ENCODE measurements around the gene PSENEN. TPM values are rescaled to one million over a fixed set of nuclear protein-coding genes. Genes with fewer than 3 reads are reported as not detected.

Gene PSENEN
- total RNA-seq, 1 experiment from 2014 or later, result 70.2 TPM

DNA sequence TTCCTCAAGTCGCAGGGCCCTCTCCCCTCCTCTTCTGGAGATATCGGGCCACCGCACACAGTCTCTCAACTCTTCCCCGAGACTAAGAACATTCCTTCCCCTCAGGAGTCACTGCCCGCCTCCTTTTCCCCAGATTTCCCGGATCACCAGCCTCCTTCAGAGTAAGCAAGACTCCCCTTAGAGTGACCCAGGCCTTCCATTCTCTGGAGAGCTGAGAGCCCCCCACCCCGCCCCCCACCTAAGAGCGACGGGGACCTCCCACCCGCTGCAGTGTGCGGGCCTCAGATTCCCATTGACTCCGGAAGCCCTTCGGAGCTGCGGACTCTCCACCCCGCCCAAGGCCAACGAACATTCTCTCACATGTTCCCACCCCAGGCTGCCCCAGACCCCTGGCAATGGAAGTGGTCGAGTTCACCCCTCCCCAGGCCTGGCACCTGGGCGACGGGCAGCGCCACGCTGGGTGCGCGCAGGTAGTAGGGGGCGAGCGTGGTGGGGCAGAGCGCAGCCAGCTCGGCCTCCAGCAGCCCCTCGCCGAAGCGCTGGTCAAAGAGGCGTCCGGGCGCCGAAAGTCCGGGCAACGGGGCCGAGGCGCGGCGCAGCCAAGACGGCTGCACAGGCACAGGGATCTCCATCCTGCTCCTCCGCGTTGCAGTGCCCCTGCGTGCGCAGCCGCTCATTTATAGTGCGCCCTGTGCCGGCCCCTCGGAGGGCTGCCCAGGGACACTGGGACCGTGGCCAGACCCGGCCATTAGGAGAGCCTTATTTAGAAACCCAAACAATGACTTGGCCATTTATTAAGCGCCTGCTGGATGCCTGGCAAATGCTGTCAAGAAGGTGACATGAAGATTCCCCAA, 11.2 kb downstream of the PSENEN start, which contains the start of gene HSPB6:
Gene HSPB6 (minus strand): TSS at position 653 of the 854 bp plus-strand sequence. CDS start 21 bp downstream, at position 632.
- Histone ChIP-seq H3K9me3 (no peaks in the 10 kb centered on the region), H3K36me3 (ENCODE audit: control insufficient read depth, insufficient read depth, low read length) (no peaks in the 10 kb centered on the region), H3K27me3 (replicated peaks; ENCODE audit: control insufficient read depth, insufficient read depth, low read length) (no peaks in the 10 kb centered on the region), H3K4me1 (peaks cover 6% of the 10 kb centered on the region), H3K4me3 (ENCODE audit: low read depth, low read length) (peak within 1 kb of the TSS; percentile 68)
- Mint-ChIP-seq H3K9me3 (ENCODE audit: unreplicated experiment) (no peaks in the 10 kb centered on the region), H3K4me3 (ENCODE audit: unreplicated experiment) (peak within 1 kb of the TSS; percentile 88), H3K27ac (ENCODE audit: unreplicated experiment) (peak within 1 kb of the TSS; percentile 92), H3K36me3 (ENCODE audit: insufficient read depth, unreplicated experiment) (peaks cover 28% of the 10 kb centered on the region), H3K27me3 (ENCODE audit: insufficient read depth, unreplicated experiment) (no peaks in the 10 kb centered on the region), H3K4me1 (ENCODE audit: low read depth, unreplicated experiment) (peaks cover 6% of the 10 kb centered on the region)
- POLR2A ChIA-PET, result interaction anchor here (0.7 to 1.0 kb wide), 3 partner anchors 8 to 48 kb away, joined by 3 to 14 read pairs (median 12); partner anchors contain the start of genes LIN37, PSENEN and U2AF1L4
- TF ChIP-seq, protein P1, sequence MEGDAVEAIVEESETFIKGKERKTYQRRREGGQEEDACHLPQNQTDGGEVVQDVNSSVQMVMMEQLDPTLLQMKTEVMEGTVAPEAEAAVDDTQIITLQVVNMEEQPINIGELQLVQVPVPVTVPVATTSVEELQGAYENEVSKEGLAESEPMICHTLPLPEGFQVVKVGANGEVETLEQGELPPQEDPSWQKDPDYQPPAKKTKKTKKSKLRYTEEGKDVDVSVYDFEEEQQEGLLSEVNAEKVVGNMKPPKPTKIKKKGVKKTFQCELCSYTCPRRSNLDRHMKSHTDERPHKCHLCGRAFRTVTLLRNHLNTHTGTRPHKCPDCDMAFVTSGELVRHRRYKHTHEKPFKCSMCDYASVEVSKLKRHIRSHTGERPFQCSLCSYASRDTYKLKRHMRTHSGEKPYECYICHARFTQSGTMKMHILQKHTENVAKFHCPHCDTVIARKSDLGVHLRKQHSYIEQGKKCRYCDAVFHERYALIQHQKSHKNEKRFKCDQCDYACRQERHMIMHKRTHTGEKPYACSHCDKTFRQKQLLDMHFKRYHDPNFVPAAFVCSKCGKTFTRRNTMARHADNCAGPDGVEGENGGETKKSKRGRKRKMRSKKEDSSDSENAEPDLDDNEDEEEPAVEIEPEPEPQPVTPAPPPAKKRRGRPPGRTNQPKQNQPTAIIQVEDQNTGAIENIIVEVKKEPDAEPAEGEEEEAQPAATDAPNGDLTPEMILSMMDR (IDR thresholded peaks at IDR 0.05; ENCODE audit: insufficient read depth in 1 of 2, low read depth in 1 of 2, low read length in 1 of 2, severe bottlenecking in 1 of 2, unreplicated experiment in 1 of 2), result no peak
- intact Hi-C loops (cut with micrococcal nuclease; ENCODE audit: unreplicated experiment), result loop anchor here (2.0 to 5.0 kb wide), 2 partner anchors 109 to 298 kb away; partner anchors contain the start of genes COX6B1, THAP8 and WDR62
- DNase-seq, result no peak
- CTCF ChIA-PET, result no interaction called here
- no TSS peak for BruUV-seq (replicated peaks)

DNA sequence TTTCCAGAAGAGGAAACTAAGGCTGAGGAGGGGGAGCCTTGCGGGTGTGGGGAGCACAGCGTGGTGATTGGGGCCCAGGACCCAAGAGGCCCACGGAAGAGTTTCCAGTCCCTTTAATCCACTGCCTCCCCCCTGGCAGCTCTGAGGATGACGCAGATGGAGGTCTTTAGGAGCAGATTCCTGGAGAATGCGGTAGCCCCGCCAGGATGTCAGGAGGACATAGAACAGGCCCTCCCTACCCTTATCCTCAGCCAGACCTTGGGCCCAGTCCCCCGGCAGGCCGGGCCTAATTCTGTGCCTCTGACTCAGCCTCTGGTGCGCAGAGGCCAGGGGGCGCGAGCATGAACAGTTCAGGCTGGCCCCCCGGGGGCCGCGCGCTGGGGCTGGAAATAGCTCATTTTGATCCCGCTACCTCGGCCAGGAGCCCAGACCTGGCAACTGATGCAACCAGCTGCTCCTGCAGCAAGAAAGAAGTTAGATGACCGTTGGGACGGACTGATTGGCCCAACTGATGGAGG, 11.8 kb downstream of the PSENEN start:
- H3K4me3 ChIP-seq (ENCODE audit: low read depth, low read length), result peak overlapping the region; percentile 68
- TF ChIP-seq, protein P1 (IDR thresholded peaks at IDR 0.05; ENCODE audit: insufficient read depth in 1 of 2, low read depth in 1 of 2, low read length in 1 of 2, severe bottlenecking in 1 of 2, unreplicated experiment in 1 of 2), result no peak
- peak; percentile 50 to 61 for DNase-seq
- ChIA-PET CTCF (interaction anchor here (0.5 kb wide), 1 partner anchor 71 kb away, joined by 4 read pairs; no protein-coding TSS in a partner anchor), POLR2A (interaction anchor here (0.7 to 1.0 kb wide), 3 partner anchors 9 to 49 kb away, joined by 3 to 14 read pairs (median 12); partner anchors contain the start of genes LIN37, PSENEN and U2AF1L4)
- H3K4me3 Mint-ChIP-seq (ENCODE audit: unreplicated experiment), result peak overlapping the region; percentile 88
- peaks cover 6% of the 10 kb centered on the region for H3K4me1 ChIP-seq
- H3K27me3 Mint-ChIP-seq (ENCODE audit: insufficient read depth, unreplicated experiment), result no peaks in the 10 kb centered on the region
- H3K9me3 Mint-ChIP-seq (ENCODE audit: unreplicated experiment), result no peaks in the 10 kb centered on the region
- H3K36me3 Mint-ChIP-seq (ENCODE audit: insufficient read depth, unreplicated experiment), result peaks cover 35% of the 10 kb centered on the region
- H3K27me3 ChIP-seq (replicated peaks; ENCODE audit: control insufficient read depth, insufficient read depth, low read length), result no peaks in the 10 kb centered on the region
- BruUV-seq (replicated peaks), result TSS peak; percentile 81
- H3K27ac Mint-ChIP-seq (ENCODE audit: unreplicated experiment), result peak overlapping the region; percentile 92
- H3K4me1 Mint-ChIP-seq (ENCODE audit: low read depth, unreplicated experiment), result peaks cover 6% of the 10 kb centered on the region
- intact Hi-C loops (cut with micrococcal nuclease; ENCODE audit: unreplicated experiment), result loop anchor here (2.0 to 5.0 kb wide), 2 partner anchors 110 to 298 kb away; partner anchors contain the start of genes COX6B1, THAP8 and WDR62
- H3K9me3 ChIP-seq, result no peaks in the 10 kb centered on the region
- H3K36me3 ChIP-seq (ENCODE audit: control insufficient read depth, insufficient read depth, low read length), result no peaks in the 10 kb centered on the region; the same call in 1 of the 2 replicates
